ENCODE results near the gene ZBTB40. TPM values are rescaled to one million over a fixed set of nuclear protein-coding genes. Genes with fewer than 3 reads are reported as not detected.

Gene ZBTB40
- polyA plus RNA-seq, 2 of the 4 experiments (the other 2 are of a cell fraction) = 6.2 to 7.0 TPM

- CTCF ChIA-PET = no interaction called here
- Histone ChIP-seq H3K4me1 (no peaks in the 10 kb centered on the region), H3K4me2 (no peak overlapping the region), H3K27ac (no peak overlapping the region), H3K9me3 (no peaks in the 10 kb centered on the region), H3K4me3 (no peak overlapping the region)
- DNase-seq (ENCODE audit: low read depth in 1 of 2, low spot score in 1 of 2) = no peak
- 60% methylated on average over 6 of the region's 6 CpGs for WGBS (ENCODE audit: missing lambda C conversion rate)
- FAIRE-seq = no peak
- no peak for TF ChIP-seq SMC3 (IDR thresholded peaks at IDR 0.05)
- no peak for TF ChIP-seq HOXA7 (CRISPR knock-in tag; IDR thresholded peaks at IDR 0.05)
- POLR2A ChIA-PET = no interaction called here
- ATAC-seq = no peak
Measured at GRCh38 chr1:22500471-22500870, 48.8 kb downstream of the ZBTB40 start.

GRCh38 chr1:22502202-22502601, 50.6 kb downstream of the ZBTB40 start:
- CTCF ChIA-PET = no interaction called here
- POLR2A ChIA-PET = no interaction called here
- H3K27ac ChIP-seq = no peak overlapping the region
- no peak for FAIRE-seq
- no peaks in the 10 kb centered on the region for H3K9me3 ChIP-seq
- H3K4me2 ChIP-seq = no peak overlapping the region
- no peak for ATAC-seq
- H3K4me3 ChIP-seq = no peak overlapping the region
- TF ChIP-seq ZSCAN20 (CRISPR knock-in tag; IDR thresholded peaks at IDR 0.05) (no peak), HOXA7 (CRISPR knock-in tag; IDR thresholded peaks at IDR 0.05) (no peak), NFE2L2 (conservative IDR thresholded peaks at IDR 0.05; ENCODE audit: low read length) (no peak), SMC3 (IDR thresholded peaks at IDR 0.05) (no peak), SREBF2 (IDR thresholded peaks at IDR 0.05) (no peak), E2F6 (IDR thresholded peaks at IDR 0.05; ENCODE audit: borderline replicate concordance, low read depth) (no peak), BHLHE40 (IDR thresholded peaks at IDR 0.05; ENCODE audit: low read depth, low read length) (no peak)
- 82% methylated on average over 1 of the region's 1 CpG for WGBS (ENCODE audit: missing lambda C conversion rate)
- no peak for DNase-seq (ENCODE audit: low read depth in 1 of 2, low spot score in 1 of 2)
- no peaks in the 10 kb centered on the region for H3K4me1 ChIP-seq

- Histone ChIP-seq H3K4me3 (no peak overlapping the region), H3K27ac (no peak overlapping the region), H3K4me2 (no peak overlapping the region), H3K9me3 (no peaks in the 10 kb centered on the region), H3K4me1 (no peaks in the 10 kb centered on the region)
- ATAC-seq = no peak
- DNase-seq (ENCODE audit: low read depth in 1 of 2, low spot score in 1 of 2) = no peak
- TF ChIP-seq HMGXB4 (CRISPR knock-in tag; IDR thresholded peaks at IDR 0.05; ENCODE audit: borderline replicate concordance) (no peak), ELK1 (IDR thresholded peaks at IDR 0.05; ENCODE audit: low read depth, low read length) (no peak), MAX (IDR thresholded peaks at IDR 0.05) (no peak), SREBF2 (IDR thresholded peaks at IDR 0.05) (no peak), MAZ (IDR thresholded peaks at IDR 0.05; ENCODE audit: borderline replicate concordance, low read depth, low read length) (no peak), HOXA7 (CRISPR knock-in tag; IDR thresholded peaks at IDR 0.05) (no peak), ZNF302 (CRISPR knock-in tag; IDR thresholded peaks at IDR 0.05) (no peak), ZC3H11A (IDR thresholded peaks at IDR 0.05) (no peak), HOXB5 (CRISPR knock-in tag; IDR thresholded peaks at IDR 0.05) (no peak)
- WGBS (ENCODE audit: missing lambda C conversion rate) = 71% methylated on average over 2 of the region's 2 CpGs
- no peak for FAIRE-seq
- ChIA-PET POLR2A (no interaction called here), CTCF (interaction anchor here (0.9 to 1.3 kb wide), 2 partner anchors 22 to 162 kb away, joined by 3 read pairs; no protein-coding TSS in a partner anchor)
Measured at GRCh38 chr1:22503721-22504410, 52.2 kb downstream of the ZBTB40 start.

- ATAC-seq = no peak
- DNase-seq (ENCODE audit: low read depth in 1 of 2, low spot score in 1 of 2) = no peak
- FAIRE-seq = no peak
- Histone ChIP-seq H3K9me3 (no peaks in the 10 kb centered on the region), H3K27ac (no peak overlapping the region), H3K4me1 (no peaks in the 10 kb centered on the region), H3K4me2 (no peak overlapping the region), H3K4me3 (no peak overlapping the region)
- TF ChIP-seq CBX2 (IDR thresholded peaks at IDR 0.05; ENCODE audit: borderline replicate concordance, low read depth) = no peak
- ChIA-PET POLR2A (no interaction called here), CTCF (no interaction called here)
- 97% methylated on average over 8 of the region's 8 CpGs for WGBS (ENCODE audit: missing lambda C conversion rate)
Measured at GRCh38 chr1:22506130-22506692, 54.6 kb downstream of the ZBTB40 start.
